Measurements from ENCODE around the gene SAMD4B. TPM values are rescaled to one million over a fixed set of nuclear protein-coding genes. Genes with fewer than 3 reads are reported as not detected.

Gene SAMD4B
- total and polyA plus RNA-seq, 9 of the 15 experiments (the other 6 are each of a cell fraction or from before 2014, with no cell fraction given): 3.4 to 90.5 (median 38.0) TPM

- TF ChIP-seq ID3 (CRISPR knock-in tag; IDR thresholded peaks at IDR 0.05) (no peak), ID3 (tag; IDR thresholded peaks at IDR 0.05) (peak; percentile 17; the same call in 1 of the 2 replicates), STAT5B (CRISPR knock-in tag; IDR thresholded peaks at IDR 0.05) (no peak), RBM15 (IDR thresholded peaks at IDR 0.05; ENCODE audit: insufficient read depth, low read length) (no peak), ZNF644 (tag; IDR thresholded peaks at IDR 0.05; ENCODE audit: low read depth) (no peak), ATF7 (IDR thresholded peaks at IDR 0.05) (peak; percentile 76; the same call in 1 of the 2 replicates), ZNF444 (CRISPR knock-in tag; IDR thresholded peaks at IDR 0.05) (no peak), ZNF639 (CRISPR knock-in tag; conservative IDR thresholded peaks at IDR 0.05 in 1 of 2, IDR thresholded peaks at IDR 0.05 in 1 of 2) (peak in 1 of 2 experiments; percentile 74; a peak in 2 of 4 replicates), HNRNPUL1 (IDR thresholded peaks at IDR 0.05; ENCODE audit: low read length) (no peak), RAD51 (IDR thresholded peaks at IDR 0.05; ENCODE audit: borderline replicate concordance, low read depth) (no peak), NKRF (IDR thresholded peaks at IDR 0.05; ENCODE audit: borderline replicate concordance) (peak; percentile 73; the same call in 1 of the 2 replicates), SRSF1 (IDR thresholded peaks at IDR 0.05; ENCODE audit: low read depth, low read length) (no peak), ZBTB11 (CRISPR knock-in tag; IDR thresholded peaks at IDR 0.05) (peak in 1 of 3 experiments; percentile 78; a peak in 1 of 6 replicates), E2F6 (IDR thresholded peaks at IDR 0.05; ENCODE audit: borderline replicate concordance in 1 of 2, extremely low read depth in 1 of 2, insufficient read depth in 1 of 2, insufficient read length in 1 of 2, low read depth in 1 of 2, low read length in 1 of 2, poor library complexity in 1 of 2, severe bottlenecking in 1 of 2) (peak in 1 of 2 experiments; percentile 46), FOXA1 (IDR thresholded peaks at IDR 0.05; ENCODE audit: borderline replicate concordance) (no peak), ZNF124 (CRISPR knock-in tag; IDR thresholded peaks at IDR 0.05) (no peak)
These were observed at the start of gene SAMD4B (continued) for GRCh38 chr19:39341719-39342604.

Measured in K562 (cell line).